Mesenchymal stem cell (in vitro differentiated cells and primary cell): ENCODE measurements around the gene SATB1.

Experiments
- DNase-seq: peaks from one replicate; pipeline ENCODE4 v3.0.0-alpha.2; 2013
- H2AFZ ChIP-seq: one replicate; pipeline ENCODE4 v1.6.1; 2013; ENCODE audit warnings: low read depth, mild to moderate bottlenecking, control low read depth, inconsistent platforms, low read length, moderate library complexity
- H2AK5ac ChIP-seq: 2 replicates; pipeline ENCODE4 v1.6.1; 2013; ENCODE audit warnings: low read length, moderate library complexity, mild to moderate bottlenecking, inconsistent platforms; ENCODE audit not compliant: severe bottlenecking
- H2BK120ac ChIP-seq: one replicate; pipeline ENCODE4 v1.6.1; 2013; ENCODE audit warnings: low read depth, mild to moderate bottlenecking, inconsistent platforms, low read length, moderate library complexity
- H2BK12ac ChIP-seq, 2 experiments: one replicate each; pipeline ENCODE4 v1.6.1; 2013; ENCODE audit warnings: inconsistent platforms in 2 of 2, low read length in 2 of 2, mild to moderate bottlenecking in 2 of 2, moderate library complexity in 2 of 2, control low read depth in 1 of 2
- H2BK15ac ChIP-seq: one replicate; pipeline ENCODE4 v1.6.1; 2013; ENCODE audit warnings: mild to moderate bottlenecking, low read depth, inconsistent platforms; ENCODE audit not compliant: poor library complexity, severe bottlenecking
- H2BK5ac ChIP-seq: 2 replicates; pipeline ENCODE4 v1.6.1; 2013; ENCODE audit warnings: low read depth, mild to moderate bottlenecking, low read length, control low read depth, inconsistent platforms; ENCODE audit not compliant: poor library complexity, severe bottlenecking
- H3K14ac ChIP-seq, 2 experiments: one replicate each; pipeline ENCODE4 v1.6.1; 2013; ENCODE audit warnings: inconsistent platforms in 2 of 2, low read length in 2 of 2, control low read depth in 1 of 2, mild to moderate bottlenecking in 1 of 2, moderate library complexity in 1 of 2
- H3K18ac ChIP-seq, 2 experiments: one replicate each; pipeline ENCODE4 v1.6.1; 2013; ENCODE audit warnings: inconsistent platforms in 2 of 2, low read length in 2 of 2, control low read depth in 1 of 2, low read depth in 1 of 2, mild to moderate bottlenecking in 1 of 2
- H3K23ac ChIP-seq, 2 experiments: one replicate each; pipeline ENCODE4 v1.6.1; 2013; ENCODE audit warnings: inconsistent platforms in 2 of 2, low read length in 2 of 2, mild to moderate bottlenecking in 2 of 2, moderate library complexity in 2 of 2, control low read depth in 1 of 2
- H3K27ac ChIP-seq: 2 replicates; pipeline ENCODE4 v1.5.1; 2013; ENCODE audit warnings: mild to moderate bottlenecking, moderate library complexity, low read length, control low read depth, inconsistent platforms; ENCODE audit not compliant: poor library complexity, severe bottlenecking
- H3K27me3 ChIP-seq, 2 experiments: 2 replicates each; pipeline versions ENCODE4 v1.6.1 to v1.7.0; 2013; ENCODE audit warnings: low read length in 2 of 2, mild to moderate bottlenecking in 2 of 2, moderate library complexity in 2 of 2, control low read depth in 1 of 2, inconsistent platforms in 1 of 2; ENCODE audit not compliant: control insufficient read depth in 1 of 2, insufficient read depth in 1 of 2
- H3K36me3 ChIP-seq, 2 experiments: 2 replicates each; pipeline versions ENCODE4 v1.6.1 to v1.7.0; 2013; ENCODE audit warnings: low read length in 2 of 2, control low read depth in 1 of 2, inconsistent platforms in 1 of 2, low read depth in 1 of 2, mild to moderate bottlenecking in 1 of 2; ENCODE audit not compliant: insufficient read depth in 2 of 2, control insufficient read depth in 1 of 2
- H3K4ac ChIP-seq, 2 experiments: one replicate each; pipeline ENCODE4 v1.6.1; 2013; ENCODE audit warnings: inconsistent platforms in 2 of 2, low read length in 2 of 2, mild to moderate bottlenecking in 2 of 2, moderate library complexity in 2 of 2, control low read depth in 1 of 2, low read depth in 1 of 2
- H3K4me1 ChIP-seq: 2 replicates; pipeline ENCODE4 v1.6.1; 2013; ENCODE audit warnings: low read depth, low read length, control low read depth; ENCODE audit not compliant: control insufficient read depth, insufficient read depth
- H3K4me2 ChIP-seq: 2 replicates; pipeline ENCODE4 v1.6.1; 2013; ENCODE audit warnings: low read length, mild to moderate bottlenecking, inconsistent platforms; ENCODE audit not compliant: poor library complexity, severe bottlenecking
- H3K4me3 ChIP-seq, 2 experiments: 2 replicates each; pipeline versions ENCODE4 v1.5.1 to v1.7.0; 2013; ENCODE audit warnings: low read length in 2 of 2, mild to moderate bottlenecking in 2 of 2, control low read depth in 1 of 2, low read depth in 1 of 2; ENCODE audit not compliant: insufficient read depth in 1 of 2
- H3K79me1 ChIP-seq: replicated peaks from 2 replicates; pipeline ENCODE4 v1.6.1; 2013; ENCODE audit warnings: mild to moderate bottlenecking, control low read depth, low read length, inconsistent platforms; ENCODE audit not compliant: poor library complexity, severe bottlenecking
- H3K9ac ChIP-seq: 2 replicates; pipeline ENCODE4 v1.7.0; 2013; ENCODE audit warnings: mild to moderate bottlenecking, low read length, moderate library complexity
- H3K9me3 ChIP-seq: 2 replicates; pipeline ENCODE4 v1.7.0; 2013; ENCODE audit warnings: mild to moderate bottlenecking, low read length; ENCODE audit not compliant: control insufficient read depth
- H4K8ac ChIP-seq: one replicate; pipeline ENCODE4 v1.6.1; 2013; ENCODE audit warnings: inconsistent platforms, mild to moderate bottlenecking, low read length, moderate library complexity
- H4K91ac ChIP-seq: one replicate; pipeline ENCODE4 v1.6.1; 2013; ENCODE audit warnings: mild to moderate bottlenecking, low read length, inconsistent platforms
- WGBS: methylation state at CpG from one replicate; pipeline ENCODE4 v1.1.7; 2013; ENCODE audit warnings: mixed read lengths; 5-methylcytosine and 5-hydroxymethylcytosine counted together

Gene SATB1

GRCh38 chr3:18438586-18438985, 13.4 kb upstream of the SATB1 start:
- H3K9me3 ChIP-seq, result no peaks in the 10 kb centered on the region
- peaks cover 15 to 18% of the 10 kb centered on the region in 2 experiments for H3K27me3 ChIP-seq
- H3K18ac ChIP-seq, result no peak overlapping the region
- H4K91ac ChIP-seq, result no peak overlapping the region
- peaks cover 2% of the 10 kb centered on the region for H3K4me1 ChIP-seq
- H3K4ac ChIP-seq, result no peak overlapping the region
- H2BK12ac ChIP-seq, result no peak overlapping the region
- no peak overlapping the region for H3K4me2 ChIP-seq
- H3K79me1 ChIP-seq, result no peaks in the 10 kb centered on the region
- no peak overlapping the region for H2BK15ac ChIP-seq
- H3K9ac ChIP-seq, result no peak overlapping the region
- no peak overlapping the region for H3K14ac ChIP-seq
- H3K23ac ChIP-seq, result no peak overlapping the region
- no peak overlapping the region for H4K8ac ChIP-seq
- no peak overlapping the region for H3K4me3 ChIP-seq
- no peak overlapping the region for H2AFZ ChIP-seq
- 86% methylated on average over 6 of the region's 6 CpGs for WGBS
- no peak overlapping the region for H3K27ac ChIP-seq
- no peak overlapping the region for H2BK5ac ChIP-seq
- H2AK5ac ChIP-seq, result no peak overlapping the region
- H2BK120ac ChIP-seq, result no peak overlapping the region
- H3K36me3 ChIP-seq, result no peaks in the 10 kb centered on the region
- no peak for DNase-seq

GRCh38 chr3:18436213-18436612, 11.1 kb upstream of the SATB1 start:
- Histone ChIP-seq H3K9me3 (no peaks in the 10 kb centered on the region), H2AFZ (no peak overlapping the region), H4K91ac (no peak overlapping the region), H2BK15ac (no peak overlapping the region), H3K27me3 (peaks cover 11 to 13% of the 10 kb centered on the region in 2 experiments), H3K4me1 (no peaks in the 10 kb centered on the region), H2BK120ac (no peak overlapping the region), H3K23ac (no peak overlapping the region), H3K36me3 (no peaks in the 10 kb centered on the region), H3K79me1 (no peaks in the 10 kb centered on the region), H2BK12ac (no peak overlapping the region), H3K4me2 (no peak overlapping the region), H2AK5ac (no peak overlapping the region), H4K8ac (no peak overlapping the region), H3K18ac (no peak overlapping the region), H2BK5ac (no peak overlapping the region), H3K9ac (no peak overlapping the region), H3K4me3 (no peak overlapping the region), H3K27ac (no peak overlapping the region), H3K4ac (no peak overlapping the region), H3K14ac (no peak overlapping the region)
- 89% methylated on average over 2 of the region's 2 CpGs for WGBS
- DNase-seq, result no peak

- H3K27me3 ChIP-seq, result peaks cover 15 to 16% of the 10 kb centered on the region in 2 experiments
- H3K4me2 ChIP-seq, result no peak overlapping the region
- no peak overlapping the region for H3K9ac ChIP-seq
- no peak overlapping the region for H2AK5ac ChIP-seq
- no peaks in the 10 kb centered on the region for H3K9me3 ChIP-seq
- WGBS, result 100% methylated on average over 4 of the region's 6 CpGs
- H2BK5ac ChIP-seq, result no peak overlapping the region
- H3K4ac ChIP-seq, result no peak overlapping the region
- no peak overlapping the region for H2BK12ac ChIP-seq
- no peaks in the 10 kb centered on the region for H3K79me1 ChIP-seq
- no peak overlapping the region for H3K14ac ChIP-seq
- H4K91ac ChIP-seq, result no peak overlapping the region
- DNase-seq, result no peak
- no peak overlapping the region for H2BK15ac ChIP-seq
- no peaks in the 10 kb centered on the region for H3K4me1 ChIP-seq
- no peak overlapping the region for H3K4me3 ChIP-seq
- H3K27ac ChIP-seq, result no peak overlapping the region
- H3K23ac ChIP-seq, result no peak overlapping the region
- no peak overlapping the region for H4K8ac ChIP-seq
- no peak overlapping the region for H2BK120ac ChIP-seq
- H2AFZ ChIP-seq, result no peak overlapping the region
- H3K36me3 ChIP-seq, result no peaks in the 10 kb centered on the region
- H3K18ac ChIP-seq, result no peak overlapping the region
Observed at GRCh38 chr3:18434711-18435110, 9.6 kb upstream of the SATB1 start.

GRCh38 chr3:18432752-18433151, 7.6 kb upstream of the SATB1 start:
- no peak overlapping the region for H2BK120ac ChIP-seq
- H2AK5ac ChIP-seq, result no peak overlapping the region
- H3K4me1 ChIP-seq, result no peaks in the 10 kb centered on the region
- no peak overlapping the region for H3K23ac ChIP-seq
- no peaks in the 10 kb centered on the region for H3K36me3 ChIP-seq
- no peak overlapping the region for H3K4me2 ChIP-seq
- H3K9ac ChIP-seq, result no peak overlapping the region
- H2BK12ac ChIP-seq, result no peak overlapping the region
- no peak overlapping the region for H4K91ac ChIP-seq
- H3K79me1 ChIP-seq, result no peaks in the 10 kb centered on the region
- no peak overlapping the region for H3K4ac ChIP-seq
- no peak overlapping the region for H3K14ac ChIP-seq
- H3K18ac ChIP-seq, result no peak overlapping the region
- H3K9me3 ChIP-seq, result no peaks in the 10 kb centered on the region
- WGBS, result 35% methylated on average over 1 of the region's 1 CpG
- H2AFZ ChIP-seq, result no peak overlapping the region
- no peak overlapping the region for H2BK5ac ChIP-seq
- H2BK15ac ChIP-seq, result no peak overlapping the region
- no peak overlapping the region for H4K8ac ChIP-seq
- no peak for DNase-seq
- H3K27me3 ChIP-seq, result peaks cover 14 to 15% of the 10 kb centered on the region in 2 experiments
- H3K4me3 ChIP-seq, result no peak overlapping the region
- H3K27ac ChIP-seq, result no peak overlapping the region
